Esophagus muscularis mucosa (tissue), 4 donors: Measurements from ENCODE around the gene HOOK1. TPM values are rescaled to one million over a fixed set of nuclear protein-coding genes. Genes with fewer than 3 reads are reported as not detected.
"Not testable (repeated sequence)": the region's sequence is repeated elsewhere in the genome, so short reads cannot be mapped to it uniquely, and the experiment has no call there.

Source experiments
- DNase-seq: peaks from one replicate; pipeline ENCODE4 v3.0.0-alpha.2; 2017; ENCODE audit errors: extremely low spot score
- H3K27ac ChIP-seq, 4 donors: fragments of 200-600 bp; sonication (generic); replicated peaks in 1 of 4; 1 replicate in 3 of 4; 2 replicates in 1 of 4; pipeline ENCODE4 v1.5.1; 2016 to 2019; ENCODE audit warnings: mild to moderate bottlenecking in 1 of 4
- H3K27me3 ChIP-seq, 4 donors: fragments of 200-600 bp; sonication (generic); one replicate each; pipeline versions ENCODE4 v1.5.1 to v1.6.0; 2016 to 2019
- H3K36me3 ChIP-seq, 4 donors: fragments of 200-600 bp; sonication (generic); one replicate each; pipeline ENCODE4 v1.5.1; 2016 to 2019
- H3K4me1 ChIP-seq, 4 donors: fragments of 200-600 bp; sonication (generic); one replicate each; pipeline ENCODE4 v1.5.1; 2016 to 2019
- H3K4me3 ChIP-seq, 4 donors: fragments of 200-600 bp; sonication (generic); 1 replicate in 2 of 4; 2 replicates in 2 of 4; pipeline ENCODE4 v1.5.1; 2016 to 2019; ENCODE audit warnings: mild to moderate bottlenecking in 4 of 4, moderate library complexity in 1 of 4
- H3K9me3 ChIP-seq, 4 donors: fragments of 200-600 bp; sonication (generic); 1 replicate in 3 of 4; 2 replicates in 1 of 4; pipeline ENCODE4 v1.5.1; 2016 to 2019
- CTCF ChIP-seq, 3 experiments: fragments of 200-600 bp in 2 of 3; fragments of 450-650 bp in 1 of 3; sonication (generic) in 2 of 3; IDR thresholded peaks; one replicate each; pipeline ENCODE4 v1.5.1; 2017 to 2019; ENCODE audit warnings: antibody characterized with exemption in 3 of 3, mild to moderate bottlenecking in 2 of 3, moderate library complexity in 1 of 3
- EP300 ChIP-seq: sonication (generic); formaldehyde crosslinking; IDR thresholded peaks from one replicate; pipeline ENCODE4 v1.6.1; 2017; ENCODE audit warnings: antibody characterized with exemption
- POLR2A ChIP-seq: fragments of 450-650 bp; IDR thresholded peaks from one replicate; pipeline ENCODE4 v1.6.1; 2017; ENCODE audit warnings: antibody characterized with exemption, moderate library complexity, mild to moderate bottlenecking, low read depth
- POLR2AphosphoS5 ChIP-seq, 2 donors: sonication (generic); formaldehyde crosslinking; IDR thresholded peaks; one replicate each; pipeline ENCODE4 v1.6.1; 2017; ENCODE audit warnings: antibody characterized with exemption in 2 of 2
- WGBS: methylation state at CpG from one replicate; pipeline ENCODE4 v1.1.5; 2018; 5-methylcytosine and 5-hydroxymethylcytosine counted together
- intact Hi-C: fragments of 100-400 bp; cut with DNase I; formaldehyde crosslinking; loops from one replicate; pipeline ENCODE4 v1.15.1; 2023
- total RNA-seq, 4 donors: library from RNA; depleted of rRNA; stranded (reverse); fragments of >200 nt; gene quantifications; one replicate each; pipeline versions ENCODE4 v1.1.0 to v1.2.1, GENCODE V29; 2016

The HOOK1 gene
- total RNA-seq, 4 donors from 2014 or later = under 0.01 to 0.33 (median 0.15) TPM

GRCh38 chr1:59919746-59920145 is 105.0 kb downstream of the HOOK1 start:
- Histone ChIP-seq H3K27ac (no peak overlapping the region), H3K27me3 (peaks cover 0 to 3% (median 0%) of the 10 kb centered on the region in 4 donors), H3K9me3 (peaks cover 0 to 12% (median 6%) of the 10 kb centered on the region in 4 donors), H3K4me1 (peaks cover 0 to 7% (median 0%) of the 10 kb centered on the region in 4 donors), H3K36me3 (no peaks in the 10 kb centered on the region), H3K4me3 (no peak overlapping the region)
- intact Hi-C loops = no loop called here
- WGBS = 95% methylated on average over 2 of the region's 2 CpGs
- no peak for DNase-seq
- TF ChIP-seq EP300 (no peak), POLR2AphosphoS5 (IDR thresholded peaks at IDR 0.05) (no peak), CTCF (IDR thresholded peaks at IDR 0.05) (no peak), POLR2A (no peak)

- DNase-seq, intact Hi-C loops, H3K4me1 ChIP-seq, H3K36me3 ChIP-seq, H3K4me3 ChIP-seq, H3K27me3 ChIP-seq, H3K27ac ChIP-seq: not testable (repeated sequence)
- H3K9me3 ChIP-seq = peaks cover 0 to 17% (median 6%) of the 10 kb centered on the region in 4 donors
- 92% methylated on average over 6 of the region's 6 CpGs for WGBS
Observed at GRCh38 chr1:59921258-59921899, 106.6 kb downstream of the HOOK1 start.

- Histone ChIP-seq H3K27ac (no peak overlapping the region), H3K36me3 (no peaks in the 10 kb centered on the region), H3K27me3 (peaks cover 0 to 34% (median 9%) of the 10 kb centered on the region in 4 donors), H3K9me3 (peaks cover 0 to 17% (median 6%) of the 10 kb centered on the region in 4 donors), H3K4me3 (no peak overlapping the region), H3K4me1 (peaks cover 0 to 13% (median 12%) of the 10 kb centered on the region in 4 donors)
- intact Hi-C loops = no loop called here
- no peak for DNase-seq
- no peak for TF ChIP-seq POLR2AphosphoS5 (IDR thresholded peaks at IDR 0.05)
- TF ChIP-seq EP300 = no peak
- TF ChIP-seq POLR2A = no peak
- TF ChIP-seq CTCF (IDR thresholded peaks at IDR 0.05) = no peak
Observed at GRCh38 chr1:59924653-59925052, 109.9 kb downstream of the HOOK1 start.

Other genes with a start within 250 kb of the HOOK1 start
- gene CYP2J2, start 111.8 kb downstream of the HOOK1 start, total RNA-seq = under 1 TPM in 3 of 4 donors, not detected in 1; 0.17 to 0.42 (median 0.26) TPM